ENCODE results near the gene EN2.

Gene EN2

GRCh38 chr7:155463114-155463811, 5.3 kb downstream of the EN2 start:
- Histone ChIP-seq H3K9me3 (ENCODE audit: insufficient read depth, low read depth, low read length) (peaks cover 5% of the 10 kb centered on the region), H3K23ac (ENCODE audit: low read length) (peak overlapping the region; percentile 93), H3K79me1 (ENCODE audit: low read length) (no peaks in the 10 kb centered on the region), H2BK12ac (ENCODE audit: low read length) (no peak overlapping the region), H2BK5ac (ENCODE audit: low read depth, low read length, poor library complexity) (no peak overlapping the region), H3K79me2 (ENCODE audit: control insufficient read depth, insufficient read depth, low read length, poor library complexity) (no peaks in the 10 kb centered on the region), H2BK120ac (ENCODE audit: insufficient read depth, low read length, poor library complexity) (no peak overlapping the region), H3K4me3 (ENCODE audit: low read depth, low read length) (no peak overlapping the region), H4K12ac (ENCODE audit: low read depth, low read length) (no peak overlapping the region), H3K36me3 (ENCODE audit: control insufficient read depth in 1 of 2, insufficient read depth in 2 of 2, low read length in 2 of 2) (no peaks in the 10 kb centered on the region), H3K18ac (ENCODE audit: low read length) (no peak overlapping the region), H3K4ac (ENCODE audit: low read depth, low read length) (no peak overlapping the region), H3K4me2 (ENCODE audit: low read length) (no peak overlapping the region), H4K8ac (ENCODE audit: low read depth, low read length) (no peak overlapping the region), H3K27me3 (ENCODE audit: insufficient read depth, low read length) (peaks cover 89% of the 10 kb centered on the region), H3K9ac (ENCODE audit: low read length) (no peak overlapping the region), H3K27ac (ENCODE audit: low read depth, low read length) (no peak overlapping the region), H3K4me1 (ENCODE audit: control insufficient read depth in 1 of 2, insufficient read depth in 2 of 2, low read length in 2 of 2) (peaks cover 2 to 15% of the 10 kb centered on the region in 2 experiments), H3K14ac (ENCODE audit: low read length) (no peak overlapping the region), H4K91ac (ENCODE audit: low read depth, low read length) (no peak overlapping the region), H2AFZ (ENCODE audit: insufficient read depth, low read length, poor library complexity) (no peak overlapping the region), H2AK5ac (ENCODE audit: low read length) (no peak overlapping the region)
- no CpG with 5 or more reads among the region's 15 CpGs for WGBS (ENCODE audit: extremely low coverage, insufficient coverage, insufficient read length)
- no peak for DNase-seq

GRCh38 chr7:155464183-155464582, 6.3 kb downstream of the EN2 start:
- Histone ChIP-seq H3K14ac (ENCODE audit: low read length) (no peak overlapping the region), H3K9ac (ENCODE audit: low read length) (no peak overlapping the region), H3K23ac (ENCODE audit: low read length) (no peak overlapping the region), H2BK120ac (ENCODE audit: insufficient read depth, low read length, poor library complexity) (no peak overlapping the region), H3K79me2 (ENCODE audit: control insufficient read depth, insufficient read depth, low read length, poor library complexity) (no peaks in the 10 kb centered on the region), H3K4me2 (ENCODE audit: low read length) (no peak overlapping the region), H4K8ac (ENCODE audit: low read depth, low read length) (no peak overlapping the region), H3K79me1 (ENCODE audit: low read length) (no peaks in the 10 kb centered on the region), H3K4me1 (ENCODE audit: control insufficient read depth in 1 of 2, insufficient read depth in 2 of 2, low read length in 2 of 2) (peaks cover 2 to 12% of the 10 kb centered on the region in 2 experiments), H3K9me3 (ENCODE audit: insufficient read depth, low read depth, low read length) (peaks cover 7% of the 10 kb centered on the region), H3K4me3 (ENCODE audit: low read depth, low read length) (no peak overlapping the region), H4K12ac (ENCODE audit: low read depth, low read length) (no peak overlapping the region), H3K18ac (ENCODE audit: low read length) (no peak overlapping the region), H3K27ac (ENCODE audit: low read depth, low read length) (no peak overlapping the region), H4K91ac (ENCODE audit: low read depth, low read length) (no peak overlapping the region), H2AK5ac (ENCODE audit: low read length) (no peak overlapping the region), H2BK12ac (ENCODE audit: low read length) (no peak overlapping the region), H3K4ac (ENCODE audit: low read depth, low read length) (no peak overlapping the region), H3K36me3 (ENCODE audit: control insufficient read depth in 1 of 2, insufficient read depth in 2 of 2, low read length in 2 of 2) (no peaks in the 10 kb centered on the region), H2AFZ (ENCODE audit: insufficient read depth, low read length, poor library complexity) (no peak overlapping the region), H2BK5ac (ENCODE audit: low read depth, low read length, poor library complexity) (no peak overlapping the region), H3K27me3 (ENCODE audit: insufficient read depth, low read length) (peaks cover 89% of the 10 kb centered on the region)
- DNase-seq, result no peak
- no CpG with 5 or more reads among the region's 6 CpGs for WGBS (ENCODE audit: extremely low coverage, insufficient coverage, insufficient read length)

DNA sequence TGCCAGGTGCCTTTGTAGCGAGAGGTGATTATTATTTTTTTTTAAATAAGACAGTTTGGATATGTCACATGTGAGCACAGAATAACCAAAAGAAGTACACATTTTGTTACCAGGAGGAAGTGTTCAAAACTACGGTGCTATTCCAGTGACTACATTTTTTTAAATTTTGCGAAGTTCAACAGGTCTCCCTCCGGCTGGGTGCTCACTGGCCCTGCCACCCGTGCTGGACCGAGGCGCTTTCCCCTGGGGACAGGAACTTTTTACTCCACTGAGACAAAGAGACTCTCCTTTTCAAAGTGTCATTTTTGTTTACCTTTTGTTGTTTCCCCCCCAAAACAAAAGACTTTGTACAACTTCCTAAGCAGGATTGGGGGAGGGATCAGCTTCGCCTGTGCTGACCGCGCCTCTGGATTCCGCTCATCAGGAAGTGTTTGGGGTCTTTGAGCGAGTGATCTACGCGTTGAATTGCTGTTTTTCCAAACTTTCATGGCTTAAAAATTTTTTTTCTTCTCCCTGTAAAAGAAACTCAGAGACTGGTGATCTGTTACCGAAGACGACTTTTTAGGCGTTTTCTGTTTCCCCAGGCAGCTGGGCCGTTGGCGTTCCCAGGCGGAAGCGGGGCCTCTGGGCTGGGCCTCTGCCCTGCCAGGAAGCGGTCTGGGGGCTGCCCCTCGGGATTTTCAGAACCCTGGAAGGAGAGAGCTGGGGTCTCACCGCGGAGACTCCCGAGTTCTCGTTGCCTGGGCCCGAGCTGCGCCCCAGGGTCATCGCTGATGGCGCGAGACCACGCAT, 7.2 kb downstream of the EN2 start:
- Histone ChIP-seq H2AK5ac (ENCODE audit: low read length) (no peak overlapping the region), H3K4me2 (ENCODE audit: low read length) (no peak overlapping the region), H3K4me3 (ENCODE audit: low read depth, low read length) (no peak overlapping the region), H3K9me3 (ENCODE audit: insufficient read depth, low read depth, low read length) (peaks cover 8% of the 10 kb centered on the region), H3K18ac (ENCODE audit: low read length) (no peak overlapping the region), H3K23ac (ENCODE audit: low read length) (no peak overlapping the region), H3K79me2 (ENCODE audit: control insufficient read depth, insufficient read depth, low read length, poor library complexity) (no peaks in the 10 kb centered on the region), H4K8ac (ENCODE audit: low read depth, low read length) (no peak overlapping the region), H3K9ac (ENCODE audit: low read length) (no peak overlapping the region), H3K4me1 (ENCODE audit: control insufficient read depth in 1 of 2, insufficient read depth in 2 of 2, low read length in 2 of 2) (peaks cover 2 to 12% of the 10 kb centered on the region in 2 experiments), H3K27ac (ENCODE audit: low read depth, low read length) (no peak overlapping the region), H3K36me3 (ENCODE audit: control insufficient read depth in 1 of 2, insufficient read depth in 2 of 2, low read length in 2 of 2) (no peaks in the 10 kb centered on the region), H2AFZ (ENCODE audit: insufficient read depth, low read length, poor library complexity) (no peak overlapping the region), H3K14ac (ENCODE audit: low read length) (no peak overlapping the region), H2BK5ac (ENCODE audit: low read depth, low read length, poor library complexity) (no peak overlapping the region), H2BK120ac (ENCODE audit: insufficient read depth, low read length, poor library complexity) (no peak overlapping the region), H3K27me3 (ENCODE audit: insufficient read depth, low read length) (peaks cover 89% of the 10 kb centered on the region), H3K79me1 (ENCODE audit: low read length) (no peaks in the 10 kb centered on the region), H3K4ac (ENCODE audit: low read depth, low read length) (no peak overlapping the region), H4K91ac (ENCODE audit: low read depth, low read length) (no peak overlapping the region), H4K12ac (ENCODE audit: low read depth, low read length) (no peak overlapping the region), H2BK12ac (ENCODE audit: low read length) (no peak overlapping the region)
- no peak for DNase-seq
- no CpG with 5 or more reads among the region's 33 CpGs for WGBS (ENCODE audit: extremely low coverage, insufficient coverage, insufficient read length)

GRCh38 chr7:155465761-155466141, 7.8 kb downstream of the EN2 start:
- H2BK120ac ChIP-seq (ENCODE audit: insufficient read depth, low read length, poor library complexity), result no peak overlapping the region
- H3K9me3 ChIP-seq (ENCODE audit: insufficient read depth, low read depth, low read length), result peaks cover 8% of the 10 kb centered on the region
- H4K91ac ChIP-seq (ENCODE audit: low read depth, low read length), result no peak overlapping the region
- no peak overlapping the region for H3K4ac ChIP-seq (ENCODE audit: low read depth, low read length)
- no peak overlapping the region for H4K8ac ChIP-seq (ENCODE audit: low read depth, low read length)
- H3K4me3 ChIP-seq (ENCODE audit: low read depth, low read length), result no peak overlapping the region
- H4K12ac ChIP-seq (ENCODE audit: low read depth, low read length), result no peak overlapping the region
- no peak overlapping the region for H2AK5ac ChIP-seq (ENCODE audit: low read length)
- WGBS (ENCODE audit: extremely low coverage, insufficient coverage, insufficient read length), result no CpG with 5 or more reads among the region's 9 CpGs
- H3K4me1 ChIP-seq (ENCODE audit: control insufficient read depth in 1 of 2, insufficient read depth in 2 of 2, low read length in 2 of 2), result peaks cover 2 to 13% of the 10 kb centered on the region in 2 experiments
- no peak overlapping the region for H3K14ac ChIP-seq (ENCODE audit: low read length)
- no peaks in the 10 kb centered on the region for H3K36me3 ChIP-seq (ENCODE audit: control insufficient read depth in 1 of 2, insufficient read depth in 2 of 2, low read length in 2 of 2)
- H3K27ac ChIP-seq (ENCODE audit: low read depth, low read length), result no peak overlapping the region
- no peaks in the 10 kb centered on the region for H3K79me2 ChIP-seq (ENCODE audit: control insufficient read depth, insufficient read depth, low read length, poor library complexity)
- H3K9ac ChIP-seq (ENCODE audit: low read length), result no peak overlapping the region
- H3K23ac ChIP-seq (ENCODE audit: low read length), result no peak overlapping the region
- H2AFZ ChIP-seq (ENCODE audit: insufficient read depth, low read length, poor library complexity), result no peak overlapping the region
- no peaks in the 10 kb centered on the region for H3K79me1 ChIP-seq (ENCODE audit: low read length)
- no peak overlapping the region for H2BK5ac ChIP-seq (ENCODE audit: low read depth, low read length, poor library complexity)
- H3K4me2 ChIP-seq (ENCODE audit: low read length), result no peak overlapping the region
- no peak for DNase-seq
- no peak overlapping the region for H3K18ac ChIP-seq (ENCODE audit: low read length)
- H3K27me3 ChIP-seq (ENCODE audit: insufficient read depth, low read length), result peaks cover 89% of the 10 kb centered on the region
- no peak overlapping the region for H2BK12ac ChIP-seq (ENCODE audit: low read length)

Data from trophoblast cell (in vitro differentiated cells and primary cell).